ENCODE measurements around the gene FBXO17.
A peak's percentile ranks its signal among the peaks of the same experiment; 100 is the strongest.
"Not testable (repeated sequence)": the region's sequence is repeated elsewhere in the genome, so short reads cannot be mapped to it uniquely, and the experiment has no call there.

Gene FBXO17

GRCh38 chr19:38990949-38991697, 15.6 kb upstream of the FBXO17 start:
- Mint-ChIP-seq H3K27ac (no peak overlapping the region), H3K9me3 (ENCODE audit: low read depth) (no peaks in the 10 kb centered on the region), H3K36me3 (no peaks in the 10 kb centered on the region), H3K4me1 (ENCODE audit: low read depth) (no peaks in the 10 kb centered on the region), H3K27me3 (peaks cover 5% of the 10 kb centered on the region), H3K4me3 (no peak overlapping the region)

- not testable (repeated sequence) for H3K36me3 Mint-ChIP-seq; H3K4me1 Mint-ChIP-seq (ENCODE audit: low read depth); H3K9me3 Mint-ChIP-seq (ENCODE audit: low read depth); H3K27me3 Mint-ChIP-seq; H3K4me3 Mint-ChIP-seq; H3K27ac Mint-ChIP-seq
These were observed 14.1 kb upstream of the FBXO17 start for GRCh38 chr19:38989614-38990013.

- Mint-ChIP-seq H3K27ac (no peak overlapping the region), H3K4me3 (no peak overlapping the region), H3K4me1 (ENCODE audit: low read depth) (no peaks in the 10 kb centered on the region), H3K9me3 (ENCODE audit: low read depth) (no peaks in the 10 kb centered on the region), H3K27me3 (peaks cover 5% of the 10 kb centered on the region), H3K36me3 (no peaks in the 10 kb centered on the region)
These were observed 13.6 kb upstream of the FBXO17 start for GRCh38 chr19:38989066-38989605.

- H3K4me1 Mint-ChIP-seq (ENCODE audit: low read depth); H3K36me3 Mint-ChIP-seq; H3K4me3 Mint-ChIP-seq; H3K27me3 Mint-ChIP-seq; H3K9me3 Mint-ChIP-seq (ENCODE audit: low read depth); H3K27ac Mint-ChIP-seq: not testable (repeated sequence)
These were observed 13.1 kb upstream of the FBXO17 start for GRCh38 chr19:38988627-38989026.

- H3K9me3 Mint-ChIP-seq (ENCODE audit: low read depth); H3K27me3 Mint-ChIP-seq; H3K4me3 Mint-ChIP-seq; H3K36me3 Mint-ChIP-seq; H3K27ac Mint-ChIP-seq; H3K4me1 Mint-ChIP-seq (ENCODE audit: low read depth): not testable (repeated sequence)
These were observed 12.2 kb upstream of the FBXO17 start for GRCh38 chr19:38987745-38988144.

GRCh38 chr19:38985262-38985661, 9.7 kb upstream of the FBXO17 start:
- Mint-ChIP-seq H3K9me3 (ENCODE audit: low read depth) (no peaks in the 10 kb centered on the region), H3K27ac (no peak overlapping the region), H3K36me3 (no peaks in the 10 kb centered on the region), H3K4me1 (ENCODE audit: low read depth) (no peaks in the 10 kb centered on the region), H3K4me3 (no peak overlapping the region), H3K27me3 (peaks cover 2% of the 10 kb centered on the region)

- no peak overlapping the region for H3K4me3 Mint-ChIP-seq
- H3K36me3 Mint-ChIP-seq, result no peaks in the 10 kb centered on the region
- H3K27me3 Mint-ChIP-seq, result peaks cover 15% of the 10 kb centered on the region
- no peaks in the 10 kb centered on the region for H3K9me3 Mint-ChIP-seq (ENCODE audit: low read depth)
- H3K27ac Mint-ChIP-seq, result no peak overlapping the region
- H3K4me1 Mint-ChIP-seq (ENCODE audit: low read depth), result peaks cover 8% of the 10 kb centered on the region
These were observed 5.2 kb upstream of the FBXO17 start for GRCh38 chr19:38980583-38981374.

- Mint-ChIP-seq H3K36me3 (no peaks in the 10 kb centered on the region), H3K9me3 (ENCODE audit: low read depth) (no peaks in the 10 kb centered on the region), H3K27me3 (peaks cover 18% of the 10 kb centered on the region), H3K4me3 (no peak overlapping the region), H3K4me1 (ENCODE audit: low read depth) (peaks cover 12% of the 10 kb centered on the region), H3K27ac (no peak overlapping the region)
These were observed 4.3 kb upstream of the FBXO17 start for GRCh38 chr19:38979812-38980211.

- no peaks in the 10 kb centered on the region for H3K9me3 Mint-ChIP-seq (ENCODE audit: low read depth)
- H3K4me3 Mint-ChIP-seq, result no peak overlapping the region
- no peak overlapping the region for H3K27ac Mint-ChIP-seq
- no peaks in the 10 kb centered on the region for H3K36me3 Mint-ChIP-seq
- peaks cover 23% of the 10 kb centered on the region for H3K27me3 Mint-ChIP-seq
- H3K4me1 Mint-ChIP-seq (ENCODE audit: low read depth), result peaks cover 16% of the 10 kb centered on the region
These were observed 2.8 kb upstream of the FBXO17 start for GRCh38 chr19:38978326-38978689.

- Mint-ChIP-seq H3K36me3 (no peaks in the 10 kb centered on the region), H3K27ac (no peak overlapping the region), H3K4me1 (ENCODE audit: low read depth) (peaks cover 16% of the 10 kb centered on the region), H3K9me3 (ENCODE audit: low read depth) (no peaks in the 10 kb centered on the region), H3K4me3 (no peak overlapping the region), H3K27me3 (peaks cover 23% of the 10 kb centered on the region)
These were observed 2.1 kb upstream of the FBXO17 start for GRCh38 chr19:38977445-38978325.

GRCh38 chr19:38975861-38976271, 324 bp upstream of the FBXO17 start:
- Mint-ChIP-seq H3K9me3 (ENCODE audit: low read depth) (no peaks in the 10 kb centered on the region), H3K27ac (no peak overlapping the region), H3K27me3 (peaks cover 23% of the 10 kb centered on the region), H3K4me3 (peak overlapping the region; percentile 61), H3K4me1 (ENCODE audit: low read depth) (peaks cover 16% of the 10 kb centered on the region), H3K36me3 (no peaks in the 10 kb centered on the region)

- Mint-ChIP-seq H3K9me3 (ENCODE audit: low read depth) (no peaks in the 10 kb centered on the region), H3K4me1 (ENCODE audit: low read depth) (peaks cover 16% of the 10 kb centered on the region), H3K27ac (no peak overlapping the region), H3K36me3 (no peaks in the 10 kb centered on the region), H3K4me3 (peak overlapping the region; percentile 67), H3K27me3 (peaks cover 21% of the 10 kb centered on the region)
These were observed 823 bp downstream of the FBXO17 start for GRCh38 chr19:38974624-38975213.

- Mint-ChIP-seq H3K27me3 (peaks cover 16% of the 10 kb centered on the region), H3K9me3 (ENCODE audit: low read depth) (no peaks in the 10 kb centered on the region), H3K4me3 (no peak overlapping the region), H3K36me3 (no peaks in the 10 kb centered on the region), H3K27ac (no peak overlapping the region), H3K4me1 (ENCODE audit: low read depth) (peaks cover 16% of the 10 kb centered on the region)
These were observed 3.9 kb downstream of the FBXO17 start for GRCh38 chr19:38971672-38972071.

- Mint-ChIP-seq H3K4me1 (ENCODE audit: low read depth) (peaks cover 9% of the 10 kb centered on the region), H3K27me3 (peaks cover 9% of the 10 kb centered on the region), H3K27ac (no peak overlapping the region), H3K9me3 (ENCODE audit: low read depth) (no peaks in the 10 kb centered on the region), H3K36me3 (no peaks in the 10 kb centered on the region), H3K4me3 (no peak overlapping the region)
These were observed 4.6 kb downstream of the FBXO17 start for GRCh38 chr19:38970664-38971532.

All from activated naive CD8-positive, alpha-beta T cell (primary cell).